GM12878 (cell line): Measurements from ENCODE around the gene NECAB3. TPM values are rescaled to one million over a fixed set of nuclear protein-coding genes. Genes with fewer than 3 reads are reported as not detected.

ENCODE experiments used
- ATAC-seq: fragments of 200-7000 bp; cut with Tn5 transposase; 3 replicates; pipeline ENCODE4 v1.9.1; 2020; ENCODE audit warnings: mild to moderate bottlenecking, moderate library complexity
- BruUV-seq: library from RNA; stranded (reverse); fragments of 400-500 nt; replicated peaks from 2 replicates; lab custom pipeline; 2021; lab: Mats Ljungman, UMichigan
- CTCF ChIA-PET: fragments of 300-600 bp; sonication (Branson Sonifier 250); formaldehyde crosslinking; extraction: SDS; loops from one replicate; lab custom pipeline; 2021; ENCODE audit warnings: inconsistent platforms; lab: Yijun Ruan, JAX
- POLR2A ChIA-PET: fragments of 350-600 bp; formaldehyde crosslinking; extraction: SDS; loops from one replicate; lab custom pipeline; 2021; ENCODE audit warnings: inconsistent platforms; lab: Charles Lee
- RAD21 ChIA-PET: fragments of 300-600 bp; sonication (Branson Sonifier 250); formaldehyde crosslinking; loops from one replicate; lab custom pipeline; 2023; ENCODE audit warnings: antibody characterized with exemption; ENCODE audit not compliant: unreplicated experiment; lab: Charles Lee
- SMC1A ChIA-PET: fragments of 300-600 bp; sonication (Branson Sonifier 250); formaldehyde crosslinking; loops from one replicate; lab custom pipeline; 2023; ENCODE audit not compliant: unreplicated experiment, uncharacterized antibody; lab: Charles Lee
- DNase-seq: peaks from one replicate; pipeline ENCODE4 v3.0.0-alpha.2; 2011; ENCODE audit warnings: low read depth, low spot score
- FAIRE-seq: peaks from 3 replicates; lab custom pipeline; 2011; peaks lifted over from hg19 to GRCh38; lab: Jason Lieb, UNC
- H2AFZ ChIP-seq: 2 replicates; pipeline ENCODE4 v1.6.0; 2011; ENCODE audit warnings: low read depth, low read length, control low read depth; ENCODE audit not compliant: control insufficient read depth
- H3K27ac ChIP-seq: 2 replicates; pipeline ENCODE4 v1.5.1; 2011; ENCODE audit warnings: control low read depth; ENCODE audit not compliant: control insufficient read depth, insufficient read depth
- H3K27me3 ChIP-seq, 2 experiments: replicated peaks in 1 of 2; 2 replicates each; pipeline versions ENCODE4 v1.6.0 to v1.6.1; 2011; ENCODE audit warnings: low read length in 1 of 2; ENCODE audit not compliant: control insufficient read depth in 2 of 2, insufficient read depth in 2 of 2
- H3K36me3 ChIP-seq, 2 experiments: 2 replicates each; pipeline ENCODE4 v1.5.1; 2011; ENCODE audit warnings: low read length in 1 of 2; ENCODE audit not compliant: control insufficient read depth in 2 of 2, insufficient read depth in 2 of 2
- H3K4me1 ChIP-seq: 2 replicates; pipeline ENCODE4 v1.6.1; 2011; ENCODE audit warnings: mild to moderate bottlenecking, low read length, moderate library complexity, mixed read lengths; ENCODE audit not compliant: control insufficient read depth, insufficient read depth
- H3K4me2 ChIP-seq: 2 replicates; pipeline ENCODE4 v1.6.0; 2011; ENCODE audit warnings: control low read depth; ENCODE audit not compliant: control insufficient read depth, insufficient read depth
- H3K4me3 ChIP-seq: fragments of 200-600 bp; sonication (generic); 2 replicates; pipeline ENCODE4 v1.5.1; 2016
- H3K79me2 ChIP-seq: 2 replicates; pipeline ENCODE4 v1.6.0; 2011; ENCODE audit warnings: low read length; ENCODE audit not compliant: control insufficient read depth, insufficient read depth
- H3K9ac ChIP-seq: 2 replicates; pipeline ENCODE4 v1.8.0; 2011; ENCODE audit warnings: low read length, control low read depth, mixed read lengths; ENCODE audit not compliant: control insufficient read depth, insufficient read depth
- H3K9me3 ChIP-seq: replicated peaks from 3 replicates; pipeline ENCODE4 v1.5.1; 2011; ENCODE audit warnings: mild to moderate bottlenecking, low read length; ENCODE audit not compliant: control insufficient read depth, insufficient read depth
- H4K20me1 ChIP-seq: 2 replicates; pipeline ENCODE4 v1.6.0; 2011; ENCODE audit not compliant: control insufficient read depth, insufficient read depth
- CBX5 ChIP-seq: sonication (generic); IDR thresholded peaks from 2 replicates; pipeline ENCODE4 v1.6.1; 2016; ENCODE audit warnings: low read depth, moderate library complexity, mild to moderate bottlenecking, inconsistent platforms
- CHD2 ChIP-seq: IDR thresholded peaks from 2 replicates; pipeline ENCODE4 v1.6.1; 2011; ENCODE audit warnings: low read depth, low read length, improper control_type of control experiment, borderline replicate concordance
- NFYB ChIP-seq: IDR thresholded peaks from 2 replicates; pipeline ENCODE4 v1.6.1; 2011; ENCODE audit warnings: low read depth, mild to moderate bottlenecking, low read length, improper control_type of control experiment, moderate library complexity; ENCODE audit not compliant: insufficient read depth
- YBX1 ChIP-seq: fragments of 450-650 bp; IDR thresholded peaks from 2 replicates; pipeline ENCODE4 v1.6.1; 2016; ENCODE audit warnings: antibody characterized with exemption
- ZZZ3 ChIP-seq: IDR thresholded peaks from 2 replicates; pipeline ENCODE4 v1.6.1; 2011; ENCODE audit warnings: low read depth; ENCODE audit not compliant: control insufficient read depth, insufficient read length
- WGBS: methylation state at CpG from one replicate; pipeline ENCODE4 v1.1.6; 2016; ENCODE audit warnings: low lambda C conversion rate; ENCODE audit not compliant: insufficient replicate concordance, insufficient coverage; ENCODE audit errors: missing lambda C conversion rate; 5-methylcytosine and 5-hydroxymethylcytosine counted together
- in situ Hi-C: fragments of 300-500 bp; cut with MboI; formaldehyde crosslinking; loops from 9 replicates; pipeline ENCODE4 v1.14.3; 2018; ENCODE audit warnings: mixed read lengths
- intact Hi-C: fragments of 100-400 bp; cut with micrococcal nuclease; formaldehyde crosslinking; loops from one replicate; pipeline ENCODE4 v1.14.2; 2022; ENCODE audit not compliant: unreplicated experiment
- polyA plus RNA-seq, 11 experiments: library from polyadenylated mRNA; depleted of rRNA in 4 of 11; unstranded in 6 of 11; stranded (reverse) in 5 of 11; fragments of >200 nt; fragmentation: Nextera tagmentation in 4 of 11; fragmentation: Illumina TruSeq in 1 of 11; extraction: Ambion mirVana in 4 of 11; extraction: Trizol in 1 of 11; gene quantifications; 1 replicate in 1 of 11; 2 replicates in 10 of 11; pipeline versions ENCODE4 v1.2.1 to v1.2.3, GENCODE V29; 2011 to 2016; ENCODE audit warnings: inconsistent platforms in 2 of 11, missing spikeins in 2 of 11, low read depth in 1 of 11
- total RNA-seq, 4 experiments: library from RNA; depleted of rRNA in 3 of 4; stranded (reverse); fragments of >200 nt in 3 of 4; fragmentation: Illumina TruSeq in 1 of 4; extraction: Trizol in 1 of 4; gene quantifications; 2 replicates each; pipeline versions ENCODE4 v1.2.1 to v1.2.3, GENCODE V29; 2013 to 2021
- TF ChIP-seq, protein P1 (sequence below): fragments of 450-650 bp; IDR thresholded peaks from 2 replicates; pipeline ENCODE4 v1.6.1; 2016; ENCODE audit warnings: mild to moderate bottlenecking
- TF ChIP-seq, protein P2 (sequence below): fragments of 450-650 bp; conservative IDR thresholded peaks from 2 replicates; pipeline ENCODE4 v1.6.1; 2017; ENCODE audit warnings: mild to moderate bottlenecking, moderate library complexity
- TF ChIP-seq, protein P3 (sequence below): IDR thresholded peaks from 2 replicates; pipeline ENCODE4 v1.6.1; 2012; ENCODE audit warnings: mild to moderate bottlenecking, low read depth, low read length

NECAB3 gene
- total and polyA plus RNA-seq, 10 of the 15 experiments (the other 5 are each of a cell fraction or from before 2014, with no cell fraction given): 0.21 to 17.0 (median 7.2) TPM

GRCh38 chr20:33697129-33697528 lies 22.9 kb upstream of the NECAB3 start:
- CTCF ChIA-PET: no interaction called here
- in situ Hi-C loops (no loop called here), intact Hi-C loops (no loop called here)
- no peaks in the 10 kb centered on the region for H3K4me1 ChIP-seq
- no peaks in the 10 kb centered on the region for H3K79me2 ChIP-seq
- H3K27ac ChIP-seq: no peak overlapping the region
- 63% methylated on average over 8 of the region's 8 CpGs for WGBS
- ATAC-seq: no peak
- POLR2A ChIA-PET: interaction anchor here (0.6 kb wide), 1 partner anchor 263 kb away, joined by 3 read pairs; no protein-coding TSS in a partner anchor
- no TSS peak for BruUV-seq
- H2AFZ ChIP-seq: no peak overlapping the region
- no peaks in the 10 kb centered on the region for H3K27me3 ChIP-seq
- H3K4me3 ChIP-seq: no peak overlapping the region
- no peak overlapping the region for H3K9ac ChIP-seq
- H3K4me2 ChIP-seq: no peak overlapping the region
- no peaks in the 10 kb centered on the region for H4K20me1 ChIP-seq
- RAD21 ChIA-PET: no interaction called here
- TF ChIP-seq, protein P1, sequence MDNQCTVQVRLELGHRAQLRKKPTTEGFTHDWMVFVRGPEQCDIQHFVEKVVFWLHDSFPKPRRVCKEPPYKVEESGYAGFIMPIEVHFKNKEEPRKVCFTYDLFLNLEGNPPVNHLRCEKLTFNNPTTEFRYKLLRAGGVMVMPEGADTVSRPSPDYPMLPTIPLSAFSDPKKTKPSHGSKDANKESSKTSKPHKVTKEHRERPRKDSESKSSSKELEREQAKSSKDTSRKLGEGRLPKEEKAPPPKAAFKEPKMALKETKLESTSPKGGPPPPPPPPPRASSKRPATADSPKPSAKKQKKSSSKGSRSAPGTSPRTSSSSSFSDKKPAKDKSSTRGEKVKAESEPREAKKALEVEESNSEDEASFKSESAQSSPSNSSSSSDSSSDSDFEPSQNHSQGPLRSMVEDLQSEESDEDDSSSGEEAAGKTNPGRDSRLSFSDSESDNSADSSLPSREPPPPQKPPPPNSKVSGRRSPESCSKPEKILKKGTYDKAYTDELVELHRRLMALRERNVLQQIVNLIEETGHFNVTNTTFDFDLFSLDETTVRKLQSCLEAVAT: no peak
- TF ChIP-seq NFYB (no peak), YBX1 (no peak), CHD2 (no peak), CBX5 (no peak), ZZZ3 (no peak)
- TF ChIP-seq, protein P2, sequence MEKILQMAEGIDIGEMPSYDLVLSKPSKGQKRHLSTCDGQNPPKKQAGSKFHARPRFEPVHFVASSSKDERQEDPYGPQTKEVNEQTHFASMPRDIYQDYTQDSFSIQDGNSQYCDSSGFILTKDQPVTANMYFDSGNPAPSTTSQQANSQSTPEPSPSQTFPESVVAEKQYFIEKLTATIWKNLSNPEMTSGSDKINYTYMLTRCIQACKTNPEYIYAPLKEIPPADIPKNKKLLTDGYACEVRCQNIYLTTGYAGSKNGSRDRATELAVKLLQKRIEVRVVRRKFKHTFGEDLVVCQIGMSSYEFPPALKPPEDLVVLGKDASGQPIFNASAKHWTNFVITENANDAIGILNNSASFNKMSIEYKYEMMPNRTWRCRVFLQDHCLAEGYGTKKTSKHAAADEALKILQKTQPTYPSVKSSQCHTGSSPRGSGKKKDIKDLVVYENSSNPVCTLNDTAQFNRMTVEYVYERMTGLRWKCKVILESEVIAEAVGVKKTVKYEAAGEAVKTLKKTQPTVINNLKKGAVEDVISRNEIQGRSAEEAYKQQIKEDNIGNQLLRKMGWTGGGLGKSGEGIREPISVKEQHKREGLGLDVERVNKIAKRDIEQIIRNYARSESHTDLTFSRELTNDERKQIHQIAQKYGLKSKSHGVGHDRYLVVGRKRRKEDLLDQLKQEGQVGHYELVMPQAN: no peak
- TF ChIP-seq, protein P3, sequence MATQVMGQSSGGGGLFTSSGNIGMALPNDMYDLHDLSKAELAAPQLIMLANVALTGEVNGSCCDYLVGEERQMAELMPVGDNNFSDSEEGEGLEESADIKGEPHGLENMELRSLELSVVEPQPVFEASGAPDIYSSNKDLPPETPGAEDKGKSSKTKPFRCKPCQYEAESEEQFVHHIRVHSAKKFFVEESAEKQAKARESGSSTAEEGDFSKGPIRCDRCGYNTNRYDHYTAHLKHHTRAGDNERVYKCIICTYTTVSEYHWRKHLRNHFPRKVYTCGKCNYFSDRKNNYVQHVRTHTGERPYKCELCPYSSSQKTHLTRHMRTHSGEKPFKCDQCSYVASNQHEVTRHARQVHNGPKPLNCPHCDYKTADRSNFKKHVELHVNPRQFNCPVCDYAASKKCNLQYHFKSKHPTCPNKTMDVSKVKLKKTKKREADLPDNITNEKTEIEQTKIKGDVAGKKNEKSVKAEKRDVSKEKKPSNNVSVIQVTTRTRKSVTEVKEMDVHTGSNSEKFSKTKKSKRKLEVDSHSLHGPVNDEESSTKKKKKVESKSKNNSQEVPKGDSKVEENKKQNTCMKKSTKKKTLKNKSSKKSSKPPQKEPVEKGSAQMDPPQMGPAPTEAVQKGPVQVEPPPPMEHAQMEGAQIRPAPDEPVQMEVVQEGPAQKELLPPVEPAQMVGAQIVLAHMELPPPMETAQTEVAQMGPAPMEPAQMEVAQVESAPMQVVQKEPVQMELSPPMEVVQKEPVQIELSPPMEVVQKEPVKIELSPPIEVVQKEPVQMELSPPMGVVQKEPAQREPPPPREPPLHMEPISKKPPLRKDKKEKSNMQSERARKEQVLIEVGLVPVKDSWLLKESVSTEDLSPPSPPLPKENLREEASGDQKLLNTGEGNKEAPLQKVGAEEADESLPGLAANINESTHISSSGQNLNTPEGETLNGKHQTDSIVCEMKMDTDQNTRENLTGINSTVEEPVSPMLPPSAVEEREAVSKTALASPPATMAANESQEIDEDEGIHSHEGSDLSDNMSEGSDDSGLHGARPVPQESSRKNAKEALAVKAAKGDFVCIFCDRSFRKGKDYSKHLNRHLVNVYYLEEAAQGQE: no peak
- TF ChIP-seq, all 136 proteins: peak for 0
- Histone ChIP-seq H3K36me3 (no peaks in the 10 kb centered on the region), H3K9me3 (no peaks in the 10 kb centered on the region)
- SMC1A ChIA-PET: no interaction called here
- FAIRE-seq (no peak), DNase-seq (no peak)
